Activated CD8-positive, alpha-beta memory T cell treated with anti-CD3 and anti-CD28 coated beads, Interleukin-2, amount 50 U/mL, for 4 hours (primary cell): Measurements from ENCODE around the gene PPM1J.

ENCODE experiments used
- DNase-seq: peaks from one replicate; pipeline ENCODE4 v3.0.0-alpha.2; 2020

Gene PPM1J

DNA sequence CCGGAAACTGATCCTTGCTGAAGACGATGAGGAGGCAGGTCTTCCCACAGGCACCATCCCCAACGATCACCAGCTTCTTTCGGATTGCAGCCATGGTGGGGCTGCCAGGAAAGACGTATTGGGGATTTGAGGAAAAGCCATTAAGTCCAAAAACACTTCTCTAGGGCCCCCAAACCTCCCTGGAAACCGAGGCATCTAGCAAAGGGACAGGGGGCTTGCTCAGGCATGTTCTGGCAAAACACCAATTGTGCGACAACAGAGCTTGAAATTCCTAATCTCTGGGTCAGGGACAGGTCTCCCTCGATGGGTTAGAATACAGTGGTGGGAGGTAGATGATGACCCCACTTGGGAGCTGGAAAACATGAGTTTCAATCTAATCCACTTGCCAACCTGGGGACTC lies 11.4 kb downstream of the PPM1J start:
- DNase-seq, result no peak

DNA sequence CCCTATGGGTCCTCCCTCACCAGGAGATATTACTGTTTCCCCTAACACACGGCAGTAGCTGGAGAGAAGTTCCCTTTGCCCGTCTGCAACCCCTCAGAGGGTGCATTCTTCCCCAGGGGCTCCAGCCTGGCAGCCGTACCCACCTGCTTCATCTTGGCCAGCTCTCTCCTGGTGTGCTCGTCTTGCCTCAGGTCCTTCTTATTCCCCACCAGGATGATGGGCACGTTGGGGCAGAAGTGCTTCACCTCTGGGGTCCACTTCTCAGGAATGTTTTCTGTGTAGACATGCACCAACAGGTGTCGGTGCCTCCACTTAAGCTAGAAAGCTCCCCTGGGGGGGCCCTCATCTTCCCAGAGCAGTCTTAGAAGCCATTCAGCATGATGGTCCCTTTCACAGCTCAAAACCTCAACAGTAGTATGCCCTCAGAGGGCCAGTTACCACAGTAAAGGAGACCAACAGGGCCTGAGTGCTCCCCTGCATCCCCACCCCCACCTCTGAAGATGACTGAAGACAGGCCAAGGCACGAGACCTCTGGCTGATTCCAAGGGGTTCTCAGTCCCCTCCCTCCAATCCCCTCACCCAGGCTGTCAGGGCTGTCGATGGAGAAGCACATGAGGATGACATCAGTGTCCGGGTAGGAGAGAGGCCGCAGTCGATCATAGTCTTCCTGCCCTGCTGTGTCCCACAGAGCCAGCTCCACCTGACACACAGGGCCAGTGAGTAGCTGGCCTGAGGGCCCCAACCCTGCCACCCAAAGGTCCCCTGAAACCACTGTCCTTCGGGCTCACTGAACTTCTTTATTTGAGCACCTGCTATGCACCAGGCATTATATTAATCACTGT lies 12.5 kb downstream of the PPM1J start:
- DNase-seq, result no peak

DNA sequence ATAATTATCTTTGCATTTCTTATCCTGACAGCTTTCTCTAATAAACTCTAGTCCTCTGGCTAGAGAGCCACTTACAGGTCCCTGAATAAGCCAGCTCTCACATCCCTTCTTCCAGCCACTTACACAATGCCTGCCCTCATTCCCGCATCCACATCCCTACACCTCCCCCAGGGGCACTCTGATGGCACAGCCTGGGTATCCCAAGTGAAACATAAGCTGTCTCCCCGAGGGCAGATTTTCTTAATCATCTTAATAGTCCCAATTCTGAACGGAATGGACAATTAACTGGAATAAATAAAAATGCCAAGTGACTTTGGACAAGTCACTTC lies 13.1 kb downstream of the PPM1J start:
- DNase-seq, result no peak

DNA sequence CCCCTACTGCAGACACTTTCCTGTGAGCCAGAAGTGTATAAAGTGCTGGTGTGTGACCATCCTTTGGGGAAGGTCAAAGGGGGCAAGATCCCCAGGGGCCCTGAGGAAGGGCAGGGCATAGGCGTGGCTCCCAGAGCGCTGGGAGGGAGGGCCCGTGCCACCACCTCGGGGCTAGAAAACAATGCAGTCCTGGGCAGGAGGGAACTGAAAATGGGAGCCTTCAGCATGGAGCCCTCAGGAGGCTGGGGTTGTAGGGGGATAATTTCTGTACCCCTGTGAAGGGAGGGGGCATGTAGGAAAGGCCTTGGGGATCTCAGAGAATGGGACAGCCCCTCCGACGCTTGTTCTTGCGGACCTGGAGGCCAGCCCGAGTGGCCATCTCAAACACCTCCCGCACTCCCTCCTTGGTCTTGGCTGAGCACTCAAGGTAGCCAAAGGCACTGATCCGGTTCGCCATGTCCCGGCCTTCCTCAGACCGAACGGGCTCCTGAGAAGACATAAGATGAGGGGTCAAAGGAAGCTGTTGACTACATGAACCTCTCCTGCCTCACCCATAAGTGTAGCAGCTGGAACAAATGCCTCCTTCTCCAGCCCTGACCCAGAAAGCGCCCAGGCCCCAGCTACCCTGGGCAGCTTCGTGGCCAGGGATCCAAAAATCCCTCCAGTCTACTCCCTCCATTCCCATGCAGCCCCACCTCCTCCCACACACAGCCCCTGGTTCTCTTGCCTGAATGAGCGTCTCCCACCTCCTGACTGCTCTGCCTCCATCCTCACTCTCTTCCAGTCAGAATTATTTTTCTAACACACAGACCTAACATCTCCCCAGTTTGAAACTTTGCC lies 13.7 kb downstream of the PPM1J start:
- DNase-seq, result no peak

DNA sequence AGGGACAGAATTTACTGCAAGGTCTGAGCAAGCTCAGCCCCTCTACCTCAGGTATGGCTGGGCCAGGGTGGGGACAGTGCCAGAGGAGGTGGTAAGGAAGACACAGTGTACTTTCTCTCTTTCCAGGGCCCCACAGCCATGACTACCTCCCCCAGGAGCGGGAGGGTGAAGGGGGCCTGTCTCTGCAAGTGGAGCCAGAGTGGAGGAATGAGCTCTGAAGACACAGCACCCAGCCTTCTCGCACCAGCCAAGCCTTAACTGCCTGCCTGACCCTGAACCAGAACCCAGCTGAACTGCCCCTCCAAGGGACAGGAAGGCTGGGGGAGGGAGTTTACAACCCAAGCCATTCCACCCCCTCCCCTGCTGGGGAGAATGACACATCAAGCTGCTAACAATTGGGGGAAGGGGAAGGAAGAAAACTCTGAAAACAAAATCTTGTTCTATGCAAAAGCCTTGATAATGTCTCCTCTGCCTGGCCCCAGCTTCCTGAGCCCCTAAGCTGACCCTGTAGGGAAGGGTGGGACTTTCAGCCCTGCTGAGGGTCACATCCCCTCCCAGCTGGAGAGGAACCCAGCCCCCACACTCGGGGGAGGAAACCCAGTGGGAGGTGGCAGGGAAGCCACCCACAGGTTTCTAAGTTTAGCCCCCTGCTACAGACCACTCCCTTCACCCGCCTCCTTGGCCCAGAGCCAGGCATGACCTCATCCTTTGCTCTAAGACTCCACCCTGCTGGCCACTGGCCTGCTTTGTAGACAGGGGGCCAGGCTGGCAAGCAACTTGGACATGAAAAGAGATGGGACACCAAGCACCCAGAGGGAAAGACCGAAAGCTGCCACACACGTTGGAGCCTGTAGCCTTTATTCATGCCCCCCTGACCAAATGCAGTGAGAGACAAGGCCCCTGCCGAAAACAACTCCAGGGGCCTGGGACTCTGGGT lies 14.6 kb downstream of the PPM1J start:
- peak; percentile 75 for DNase-seq

DNA sequence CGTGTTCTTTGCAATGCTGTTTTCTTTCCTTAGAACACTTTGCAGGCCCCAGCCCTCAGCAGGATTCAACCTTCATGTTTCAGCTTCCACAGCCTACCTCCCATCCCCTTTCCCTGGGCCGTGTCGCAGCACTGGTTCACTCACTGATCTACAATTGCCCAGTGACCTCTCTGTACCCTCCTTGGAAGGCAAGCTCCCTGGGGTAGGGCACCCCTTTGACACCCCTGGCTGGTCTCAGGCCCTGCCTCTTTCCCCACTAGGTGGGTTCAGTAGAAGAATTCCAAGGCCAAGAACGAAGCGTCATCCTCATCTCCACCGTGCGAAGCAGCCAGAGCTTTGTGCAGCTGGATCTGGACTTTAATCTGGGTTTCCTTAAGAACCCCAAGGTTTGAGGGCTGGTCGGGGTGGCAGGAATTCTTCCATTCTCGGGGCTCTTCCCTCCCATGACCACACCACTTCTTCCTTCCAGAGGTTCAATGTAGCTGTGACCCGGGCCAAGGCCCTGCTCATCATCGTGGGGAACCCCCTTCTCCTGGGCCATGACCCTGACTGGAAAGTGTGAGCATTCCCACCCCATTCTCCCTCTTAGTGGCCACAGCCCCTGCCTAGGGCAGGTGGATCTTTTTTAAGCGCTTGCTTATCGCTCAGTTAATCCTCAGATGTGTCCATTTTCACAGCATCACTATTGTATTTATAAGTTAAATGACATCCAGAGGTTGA lies 15.5 kb downstream of the PPM1J start:
- no peak for DNase-seq

DNA sequence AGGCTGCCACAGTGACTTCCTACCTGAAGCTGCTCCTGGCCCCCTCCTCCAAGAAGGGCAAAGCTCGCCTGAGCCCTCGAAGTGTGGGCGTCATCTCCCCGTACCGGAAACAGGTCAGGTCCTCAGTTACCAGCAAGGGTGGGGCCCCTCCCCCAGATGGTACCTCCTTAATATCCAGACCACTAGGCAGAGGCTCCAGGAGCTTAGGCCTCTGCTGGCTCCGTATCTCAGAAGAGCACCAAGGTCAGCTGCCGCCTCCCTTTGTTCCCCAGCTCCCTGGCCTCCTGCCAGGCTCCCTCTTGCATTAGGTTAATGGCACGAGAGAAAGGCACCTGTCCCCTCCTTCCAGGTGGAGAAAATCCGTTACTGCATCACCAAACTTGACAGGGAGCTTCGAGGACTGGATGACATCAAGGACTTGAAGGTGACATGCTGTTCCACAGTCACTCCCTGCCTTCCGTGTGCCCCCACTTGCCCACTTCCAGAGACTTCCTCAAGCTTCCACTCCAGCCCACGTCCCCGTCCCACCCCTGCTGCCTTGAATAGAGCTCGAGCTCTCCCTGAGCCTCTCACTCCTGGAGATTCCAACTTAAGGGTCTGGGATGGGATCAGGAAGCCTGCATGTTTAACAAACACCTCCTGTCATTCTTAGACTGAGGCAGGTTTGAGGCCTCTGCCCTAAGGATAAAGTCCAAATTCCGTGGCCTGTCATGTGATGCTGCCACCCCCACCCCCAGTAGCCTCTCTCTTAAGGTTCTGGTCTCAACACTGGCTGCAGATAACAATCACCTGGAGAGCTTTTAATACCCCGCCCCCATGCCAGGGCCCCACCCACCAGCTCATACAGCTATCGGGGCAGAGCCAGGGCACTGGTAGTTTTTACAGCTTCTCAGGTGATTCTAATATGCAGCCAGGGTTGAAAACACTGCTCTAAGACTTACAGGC lies 16.5 kb downstream of the PPM1J start:
- no peak for DNase-seq

DNA sequence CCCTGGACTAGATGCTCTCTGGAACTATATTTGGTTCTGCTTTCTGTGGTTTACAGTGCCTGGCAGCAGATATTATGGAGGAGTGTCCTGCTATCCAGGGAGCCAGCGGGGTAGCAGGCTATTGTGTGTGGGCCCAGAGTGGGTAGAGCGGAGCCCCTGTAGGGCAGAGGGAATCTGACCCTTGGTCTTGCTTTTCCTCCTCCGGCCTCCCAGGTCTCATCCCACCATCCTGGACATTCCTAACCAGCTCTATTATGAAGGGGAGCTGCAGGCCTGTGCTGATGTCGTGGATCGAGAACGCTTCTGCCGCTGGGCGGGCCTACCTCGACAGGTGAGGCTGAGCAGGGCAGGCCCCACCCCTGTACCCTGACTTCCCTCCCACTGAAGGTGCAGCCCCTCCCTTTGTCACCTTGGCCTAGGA lies 17.3 kb downstream of the PPM1J start:
- DNase-seq, result no peak

DNA sequence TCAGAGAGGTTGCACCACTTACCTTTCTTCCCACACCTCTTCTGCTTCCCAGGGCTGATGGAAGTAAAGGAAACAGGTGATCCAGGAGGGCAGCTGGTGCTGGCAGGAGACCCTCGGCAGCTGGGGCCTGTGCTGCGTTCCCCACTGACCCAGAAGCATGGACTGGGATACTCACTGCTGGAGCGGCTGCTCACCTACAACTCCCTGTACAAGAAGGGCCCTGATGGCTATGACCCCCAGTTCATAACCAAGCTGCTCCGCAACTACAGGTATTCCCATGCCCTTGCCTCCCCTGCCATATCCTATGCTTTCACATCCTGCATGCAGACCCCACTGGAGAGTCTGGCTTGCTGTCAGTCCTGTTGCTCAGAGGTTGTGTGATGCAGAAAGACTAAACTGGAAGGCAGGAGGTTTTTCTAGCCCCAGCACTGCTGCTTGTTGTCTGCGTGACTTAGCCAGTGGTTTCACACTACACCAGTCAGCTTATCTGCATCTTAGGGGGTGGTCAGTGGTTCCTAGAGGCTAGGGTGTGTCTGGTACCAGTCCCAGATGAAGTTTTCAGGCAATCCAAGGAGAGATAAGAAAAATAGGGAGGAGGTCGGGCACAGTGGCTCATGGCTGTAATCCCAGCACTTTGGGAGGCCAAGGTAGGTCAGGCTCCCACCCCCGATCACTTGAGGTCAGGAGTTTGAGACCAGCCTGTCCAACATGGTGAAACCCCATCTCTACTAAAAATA lies 18.4 kb downstream of the PPM1J start:
- no peak for DNase-seq

DNA sequence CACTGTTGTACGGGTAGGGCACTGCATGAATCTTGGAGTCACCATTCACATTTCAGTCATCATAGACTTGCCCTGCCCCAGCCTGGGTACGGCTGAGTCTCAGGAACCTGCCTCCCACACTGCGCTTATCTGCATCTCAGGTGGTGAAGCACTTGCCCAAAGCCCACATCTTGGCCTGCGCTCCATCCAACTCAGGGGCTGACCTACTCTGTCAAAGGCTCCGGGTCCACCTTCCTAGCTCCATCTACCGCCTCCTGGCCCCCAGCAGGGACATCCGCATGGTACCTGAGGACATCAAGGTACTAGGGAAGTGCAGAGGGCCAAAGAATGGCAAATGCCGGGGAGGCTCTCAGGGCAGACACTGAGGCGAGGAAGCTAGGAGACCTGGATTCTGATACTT lies 19.9 kb downstream of the PPM1J start:
- DNase-seq, result no peak

DNA sequence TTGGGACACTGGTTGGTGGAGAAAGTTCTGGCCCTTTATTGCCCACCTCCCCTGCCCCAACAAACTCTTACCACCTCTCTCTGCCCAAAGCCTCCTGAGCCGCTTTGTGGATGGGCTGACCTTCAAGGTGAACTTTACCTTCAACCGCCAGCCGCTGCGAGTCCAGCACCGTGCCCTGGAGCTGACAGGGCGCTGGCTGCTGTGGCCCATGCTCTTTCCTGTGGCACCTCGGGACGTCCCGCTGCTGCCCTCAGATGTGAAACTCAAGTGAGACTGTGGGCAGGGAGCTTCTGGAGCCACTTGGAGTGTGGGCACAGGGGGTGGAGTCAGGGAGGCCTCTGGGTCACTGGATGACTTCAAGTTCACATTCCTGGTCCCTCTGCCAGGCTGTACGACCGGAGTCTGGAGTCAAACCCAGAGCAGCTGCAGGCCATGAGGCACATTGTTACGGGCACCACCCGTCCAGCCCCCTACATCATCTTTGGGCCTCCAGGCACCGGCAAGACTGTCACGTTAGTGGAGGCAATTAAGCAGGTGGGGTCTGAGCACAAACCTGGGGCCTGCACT lies 20.7 kb downstream of the PPM1J start:
- DNase-seq, result no peak

DNA sequence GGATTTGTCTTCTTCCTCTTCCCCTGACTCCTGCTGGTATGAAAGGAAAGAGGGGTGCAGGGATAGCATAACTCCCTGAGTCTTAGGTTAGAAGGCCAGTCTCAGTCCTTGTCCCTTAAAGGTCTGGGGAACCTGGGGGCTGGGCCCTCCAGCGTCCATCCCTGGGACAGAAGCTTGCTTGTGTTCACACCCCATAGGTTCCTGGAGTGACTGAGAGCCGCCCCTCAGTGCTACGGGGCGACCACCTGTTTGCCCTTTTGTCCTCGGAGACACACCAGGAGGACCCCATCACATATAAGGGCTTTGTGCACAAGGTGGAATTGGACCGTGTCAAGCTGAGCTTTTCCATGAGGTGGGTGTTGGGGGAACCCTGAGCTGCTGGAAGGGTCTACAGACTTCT lies 21.3 kb downstream of the PPM1J start:
- DNase-seq, result no peak

DNA sequence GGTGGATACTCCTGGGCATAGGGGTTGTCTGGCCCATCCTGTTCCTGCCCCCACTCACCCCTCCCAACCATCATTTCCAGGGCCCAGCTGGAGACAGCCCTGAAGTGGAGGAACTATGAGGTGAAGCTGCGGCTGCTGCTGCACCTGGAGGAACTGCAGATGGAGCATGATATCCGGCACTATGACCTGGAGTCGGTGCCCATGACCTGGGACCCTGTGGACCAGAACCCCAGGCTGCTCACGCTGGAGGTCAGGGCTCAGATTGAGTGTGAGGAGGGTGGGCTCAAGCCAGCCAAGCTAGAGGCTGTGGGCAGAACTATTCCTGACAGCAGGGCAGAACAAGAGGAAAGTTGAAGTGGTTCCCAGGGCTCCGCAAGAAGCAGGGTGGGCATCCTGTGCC lies 22.5 kb downstream of the PPM1J start:
- no peak for DNase-seq

DNA sequence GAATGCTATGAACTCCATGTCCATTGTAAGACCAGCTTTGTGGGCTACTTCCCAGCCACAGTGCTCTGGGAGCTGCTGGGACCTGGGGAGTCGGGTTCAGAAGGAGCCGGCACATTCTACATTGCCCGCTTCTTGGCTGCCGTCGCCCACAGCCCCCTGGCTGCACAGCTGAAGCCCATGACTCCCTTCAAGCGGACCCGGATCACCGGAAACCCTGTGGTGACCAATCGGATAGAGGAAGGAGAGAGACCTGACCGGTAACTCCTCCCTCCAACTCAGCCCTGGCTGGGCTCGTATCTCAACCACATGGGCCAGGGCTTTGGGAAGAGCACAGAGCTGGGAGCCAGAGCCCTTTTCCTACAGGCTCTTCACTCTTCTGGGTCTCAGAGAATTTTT lies 25.3 kb downstream of the PPM1J start:
- no peak for DNase-seq

DNA sequence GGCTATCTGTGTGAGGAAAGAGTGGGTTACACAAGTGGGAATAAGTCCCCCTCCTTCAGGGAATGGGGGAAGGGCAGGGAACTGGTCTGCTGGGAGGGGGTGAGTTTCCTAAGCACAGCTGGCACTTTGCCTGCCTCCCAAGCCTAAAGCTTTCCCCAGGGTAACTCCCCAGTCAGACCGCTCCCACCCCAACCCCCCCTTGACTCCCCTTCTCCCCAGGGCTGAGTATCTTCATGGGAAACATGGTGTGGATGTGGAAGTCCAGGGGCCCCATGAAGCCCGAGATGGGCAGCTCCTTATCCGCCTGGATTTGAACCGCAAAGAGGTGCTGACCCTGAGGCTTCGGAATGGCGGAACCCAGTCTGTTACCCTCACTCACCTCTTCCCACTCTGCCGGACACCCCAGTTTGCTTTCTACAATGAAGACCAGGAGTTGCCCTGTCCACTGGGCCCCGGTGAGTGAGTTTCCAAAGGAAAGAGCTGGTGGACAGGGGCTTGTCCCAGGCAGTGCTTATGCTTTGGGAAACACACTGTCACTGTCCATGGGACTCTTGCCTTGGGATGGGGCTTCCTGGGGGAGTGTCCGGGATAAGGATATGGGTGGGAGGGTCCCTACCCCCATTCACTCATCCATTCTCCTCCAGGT lies 25.8 kb downstream of the PPM1J start:
- DNase-seq, result no peak

DNA sequence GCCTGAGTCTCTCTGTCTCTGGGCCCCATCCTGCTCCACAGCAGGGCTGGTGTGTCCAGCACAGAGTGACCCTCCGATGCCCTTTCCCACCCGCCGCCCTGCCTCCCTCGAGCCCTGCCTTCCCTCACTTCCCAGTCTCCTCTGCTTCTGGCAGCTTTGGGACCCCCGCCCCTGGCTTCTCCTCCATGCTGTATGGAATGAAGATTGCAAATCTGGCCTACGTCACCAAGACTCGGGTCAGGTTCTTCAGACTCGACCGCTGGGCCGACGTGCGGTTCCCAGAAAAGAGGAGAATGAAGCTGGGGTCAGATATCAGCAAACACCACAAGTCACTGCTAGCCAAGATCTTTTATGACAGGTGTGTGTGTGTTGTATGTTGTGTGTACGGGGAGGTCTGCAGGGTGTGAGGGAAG lies 26.3 kb downstream of the PPM1J start:
- DNase-seq, result no peak

DNA sequence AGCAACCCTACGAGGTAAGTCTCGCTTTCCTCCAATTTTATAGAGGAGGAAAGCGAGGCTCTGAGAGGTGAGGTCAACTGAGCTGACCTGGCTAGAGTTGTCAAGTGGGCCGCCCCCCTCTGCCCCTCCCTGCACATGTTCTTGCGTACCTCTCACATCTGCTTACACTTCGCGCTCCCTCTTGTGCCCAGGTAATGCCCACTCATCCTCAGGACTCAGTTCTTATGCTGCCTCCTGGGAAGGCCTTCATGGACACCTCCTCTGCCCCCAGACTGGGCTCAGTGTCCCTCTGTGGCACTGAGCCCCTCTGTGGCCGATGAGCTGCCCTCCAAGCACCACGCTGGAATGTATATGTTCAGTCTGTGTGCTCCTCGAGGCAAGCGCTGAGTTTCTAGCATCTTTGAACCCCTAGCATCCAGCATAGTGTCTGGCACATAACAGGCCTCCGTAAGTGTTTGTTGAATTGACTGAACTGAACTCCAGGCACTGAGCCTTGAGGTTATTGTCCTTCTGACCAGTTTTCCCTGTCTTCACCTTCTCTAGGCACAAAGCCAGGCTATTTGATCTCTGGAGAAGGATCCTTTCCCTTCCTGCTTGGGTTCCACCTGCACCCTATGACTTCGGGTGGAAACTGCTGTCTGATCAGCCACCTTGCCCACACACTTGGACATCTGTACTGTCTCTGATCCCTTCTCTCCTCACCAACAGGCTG lies 27.2 kb downstream of the PPM1J start:
- no peak for DNase-seq

DNA sequence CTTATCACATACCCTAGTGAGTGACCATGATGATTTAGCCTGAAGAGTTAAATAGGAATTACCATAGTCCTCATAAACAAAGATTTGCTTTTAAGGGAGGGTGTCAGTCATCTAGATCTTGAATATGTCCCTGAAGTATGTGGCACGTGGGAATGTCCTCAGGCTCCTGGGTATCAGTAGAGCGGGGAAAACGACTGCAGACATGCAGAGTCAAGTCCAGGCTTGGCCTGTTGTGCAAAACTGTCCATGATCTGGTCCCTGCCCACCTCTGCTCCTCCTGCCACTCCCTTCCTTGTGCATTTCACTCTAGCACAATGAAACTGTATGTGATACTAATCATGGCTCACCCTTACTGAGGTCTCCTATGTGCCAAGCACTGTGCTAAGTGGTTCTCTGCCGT lies 27.8 kb downstream of the PPM1J start:
- no peak for DNase-seq

DNA sequence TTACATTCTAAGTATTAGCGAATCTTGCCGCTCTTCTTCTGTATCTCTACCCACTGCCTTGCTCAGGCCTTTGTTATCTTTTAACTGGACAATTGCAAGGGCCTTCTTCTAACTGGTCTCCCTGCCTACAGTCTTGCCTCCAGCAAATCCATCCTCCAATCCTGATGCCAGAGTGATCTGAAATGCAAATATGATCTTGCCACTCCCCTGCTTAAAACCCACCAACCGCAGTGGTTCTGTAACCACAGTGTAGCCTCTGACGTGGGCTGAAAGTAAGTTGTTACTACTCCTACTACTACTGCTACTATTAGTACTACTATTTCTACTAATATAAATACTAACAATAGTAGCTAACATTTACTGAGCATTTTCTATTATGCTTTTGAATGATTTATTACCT lies 28.3 kb downstream of the PPM1J start:
- no peak for DNase-seq
